Measurements from ENCODE around the gene FGF3.

The FGF3 gene

DNA sequence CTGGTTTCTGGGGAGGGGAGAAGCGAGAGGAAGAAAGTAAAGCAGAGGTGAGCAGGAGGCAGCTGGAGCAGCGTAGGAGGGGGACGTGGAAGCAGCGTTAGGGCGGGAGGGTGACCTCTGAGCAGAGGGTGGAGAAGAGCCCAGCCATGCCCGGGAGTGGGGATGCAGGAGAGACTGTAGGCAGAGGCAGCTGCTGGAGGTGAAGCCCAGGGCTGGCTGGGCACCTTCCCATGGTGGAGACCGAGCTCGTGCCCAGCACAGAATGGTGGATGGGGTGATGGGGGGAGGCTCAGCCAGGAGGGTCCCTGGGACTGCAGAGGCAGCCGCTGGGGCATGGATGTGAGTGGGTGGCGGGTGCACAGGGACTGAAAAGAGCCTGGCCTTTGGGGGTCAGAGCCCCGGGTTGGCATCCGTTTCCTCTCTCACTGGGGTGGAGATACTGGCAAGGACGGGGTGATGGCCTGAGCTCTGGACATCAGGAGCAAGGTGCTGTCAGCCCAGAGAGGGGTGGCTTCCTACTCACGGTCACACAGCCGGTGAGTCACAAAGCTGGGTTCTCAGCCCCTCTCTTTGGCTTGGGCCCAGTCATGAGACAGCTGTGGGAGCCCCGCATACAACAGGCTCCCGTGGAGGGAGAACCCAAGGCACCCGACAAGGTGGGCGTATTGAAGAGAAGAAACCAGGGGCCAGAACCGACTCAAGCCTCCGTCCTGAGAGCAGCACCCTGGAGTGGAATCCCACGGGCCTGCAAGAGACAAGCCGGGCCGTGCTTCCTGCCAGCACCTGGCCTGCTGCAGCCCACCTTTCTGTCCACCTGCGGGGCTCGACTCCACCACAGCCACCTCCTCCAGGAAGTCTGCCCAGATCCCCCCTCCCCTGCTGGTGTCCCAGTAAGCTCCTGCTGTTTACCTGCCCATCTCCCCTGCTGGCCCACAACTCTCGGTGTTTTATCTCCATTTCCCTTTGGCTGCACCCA lies 45.8 kb upstream of the FGF3 start:
- TF ChIP-seq, protein P1, sequence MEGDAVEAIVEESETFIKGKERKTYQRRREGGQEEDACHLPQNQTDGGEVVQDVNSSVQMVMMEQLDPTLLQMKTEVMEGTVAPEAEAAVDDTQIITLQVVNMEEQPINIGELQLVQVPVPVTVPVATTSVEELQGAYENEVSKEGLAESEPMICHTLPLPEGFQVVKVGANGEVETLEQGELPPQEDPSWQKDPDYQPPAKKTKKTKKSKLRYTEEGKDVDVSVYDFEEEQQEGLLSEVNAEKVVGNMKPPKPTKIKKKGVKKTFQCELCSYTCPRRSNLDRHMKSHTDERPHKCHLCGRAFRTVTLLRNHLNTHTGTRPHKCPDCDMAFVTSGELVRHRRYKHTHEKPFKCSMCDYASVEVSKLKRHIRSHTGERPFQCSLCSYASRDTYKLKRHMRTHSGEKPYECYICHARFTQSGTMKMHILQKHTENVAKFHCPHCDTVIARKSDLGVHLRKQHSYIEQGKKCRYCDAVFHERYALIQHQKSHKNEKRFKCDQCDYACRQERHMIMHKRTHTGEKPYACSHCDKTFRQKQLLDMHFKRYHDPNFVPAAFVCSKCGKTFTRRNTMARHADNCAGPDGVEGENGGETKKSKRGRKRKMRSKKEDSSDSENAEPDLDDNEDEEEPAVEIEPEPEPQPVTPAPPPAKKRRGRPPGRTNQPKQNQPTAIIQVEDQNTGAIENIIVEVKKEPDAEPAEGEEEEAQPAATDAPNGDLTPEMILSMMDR (IDR thresholded peaks at IDR 0.05; ENCODE audit: control insufficient read depth, extremely low read depth, insufficient read depth), result no peak
- no peak for DNase-seq (ENCODE audit: low read depth)

DNA sequence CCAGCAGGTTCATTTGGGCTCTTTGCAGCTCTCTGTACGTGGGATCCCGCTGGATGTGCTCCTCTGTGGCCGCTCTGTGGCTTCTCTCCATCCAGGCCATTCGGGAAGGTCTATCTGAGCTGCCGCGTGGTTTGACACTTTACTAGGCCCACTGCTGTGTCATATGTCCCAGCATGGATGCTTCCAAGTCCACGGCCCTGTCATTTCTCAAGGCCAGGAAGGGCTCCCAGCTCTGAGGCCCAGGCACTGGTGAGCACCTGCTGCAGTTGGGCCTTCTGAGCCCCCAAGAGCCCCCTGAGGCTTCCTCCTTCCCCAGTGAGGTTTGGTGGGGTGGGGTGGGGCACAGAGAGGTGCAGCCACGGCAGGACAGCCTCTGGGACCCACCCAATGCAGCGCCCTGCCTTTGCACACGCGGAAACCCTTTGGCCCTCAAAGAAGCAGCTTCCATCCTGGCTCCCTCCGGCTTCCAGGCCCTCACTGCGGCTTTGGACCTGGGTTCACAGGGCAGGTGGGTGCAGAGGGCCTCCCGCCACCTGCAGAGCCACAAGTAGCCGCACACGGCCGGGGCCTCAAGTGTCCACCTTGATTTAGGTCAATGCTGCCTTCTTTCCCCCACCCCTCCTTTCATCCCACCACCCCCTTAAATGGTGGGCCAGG lies 44.5 kb upstream of the FGF3 start:
- no peak overlapping the region for H3K4me3 ChIP-seq (ENCODE audit: low read depth, low read length)
- no peak for DNase-seq (ENCODE audit: low read depth)
- TF ChIP-seq, protein P1 (IDR thresholded peaks at IDR 0.05; ENCODE audit: control insufficient read depth, extremely low read depth, insufficient read depth), result no peak

More for the DNA sequence above, 45.8 kb upstream of the FGF3 start:
- H3K4me3 ChIP-seq (ENCODE audit: low read depth, low read length), result no peak overlapping the region

DNA sequence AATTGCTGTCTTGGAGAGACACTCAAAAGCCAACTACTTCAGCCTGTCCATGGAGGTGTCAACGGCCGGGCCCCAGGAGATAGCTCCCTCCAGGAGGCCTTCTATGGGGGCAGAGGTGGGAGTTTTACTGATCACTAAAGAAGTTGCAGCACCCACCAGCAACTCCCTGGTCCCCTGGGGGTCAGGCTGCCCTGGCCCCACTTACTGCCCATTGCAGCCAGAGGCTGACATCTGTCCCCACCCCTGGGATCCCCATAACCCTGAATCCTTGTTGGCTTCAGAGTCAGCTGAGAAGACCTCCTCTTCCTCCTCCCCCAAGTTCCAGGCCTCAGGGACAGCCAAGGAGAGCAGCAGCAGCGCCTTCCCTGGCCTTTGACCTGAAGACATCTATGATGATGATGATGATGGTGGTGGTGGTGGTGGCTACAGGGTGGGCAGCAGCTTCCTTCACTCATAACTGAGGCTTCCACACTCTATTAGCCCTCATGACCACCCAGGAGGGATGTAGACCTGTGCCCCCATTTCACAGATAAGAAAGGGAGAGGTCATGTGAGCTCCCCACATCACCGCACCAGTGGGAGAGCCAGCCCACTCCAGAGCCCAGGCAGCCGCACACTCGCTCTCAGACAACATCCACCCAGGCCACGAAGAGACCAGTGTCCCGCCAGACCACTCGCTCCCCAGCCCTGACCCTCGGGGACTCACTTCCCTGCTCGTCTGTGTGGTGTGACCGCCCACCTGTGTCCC lies 43.8 kb upstream of the FGF3 start:
- no peak for DNase-seq (ENCODE audit: low read depth)
- H3K4me3 ChIP-seq (ENCODE audit: low read depth, low read length), result no peak overlapping the region
- TF ChIP-seq, protein P1 (IDR thresholded peaks at IDR 0.05; ENCODE audit: control insufficient read depth, extremely low read depth, insufficient read depth), result no peak

DNA sequence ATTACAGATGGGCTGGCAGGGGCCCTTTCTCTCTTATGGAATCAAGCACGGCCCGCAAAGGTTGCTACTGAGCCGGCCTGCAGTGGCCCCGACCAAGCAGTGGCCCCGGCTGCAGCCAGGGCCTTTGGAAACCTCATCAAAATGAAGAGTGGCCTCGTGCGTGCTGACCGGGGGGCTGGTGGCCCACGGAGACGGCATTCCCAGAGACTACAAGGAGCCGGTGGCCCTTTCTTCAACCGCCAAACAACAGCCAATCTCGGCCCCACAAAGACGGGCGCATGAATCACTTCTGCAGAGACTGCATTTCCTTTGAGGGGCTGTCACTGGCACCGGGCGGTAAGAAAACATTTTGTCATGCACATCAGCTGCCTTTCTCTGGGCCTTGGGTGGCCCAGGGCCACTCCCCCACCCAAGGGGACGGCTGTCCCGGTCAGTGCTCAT lies 43.1 kb upstream of the FGF3 start:
- no peak for DNase-seq (ENCODE audit: low read depth)
- H3K4me3 ChIP-seq (ENCODE audit: low read depth, low read length), result no peak overlapping the region
- TF ChIP-seq, protein P1 (IDR thresholded peaks at IDR 0.05; ENCODE audit: control insufficient read depth, extremely low read depth, insufficient read depth), result no peak

DNA sequence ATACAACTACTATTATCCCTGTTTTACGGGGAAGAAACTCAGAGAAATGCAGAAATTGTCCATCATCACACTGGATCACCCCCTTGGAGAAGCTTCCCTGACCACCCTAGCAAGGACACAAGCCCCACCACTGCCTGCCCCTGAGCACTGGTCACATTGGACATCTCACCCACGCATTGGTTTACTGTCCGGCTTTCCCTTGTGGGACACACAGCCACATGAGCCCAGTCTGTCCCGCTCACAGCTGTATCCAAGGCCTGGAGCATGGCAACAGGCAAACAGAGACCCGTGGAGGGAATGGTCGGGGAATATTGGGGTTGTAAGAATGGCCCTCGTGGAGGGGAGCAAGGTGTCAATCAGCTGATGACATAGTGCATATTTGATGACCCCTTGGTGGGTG lies 42.7 kb upstream of the FGF3 start:
- DNase-seq (ENCODE audit: low read depth), result no peak
- no peak overlapping the region for H3K4me3 ChIP-seq (ENCODE audit: low read depth, low read length)
- TF ChIP-seq, protein P1 (IDR thresholded peaks at IDR 0.05; ENCODE audit: control insufficient read depth, extremely low read depth, insufficient read depth), result no peak

DNA sequence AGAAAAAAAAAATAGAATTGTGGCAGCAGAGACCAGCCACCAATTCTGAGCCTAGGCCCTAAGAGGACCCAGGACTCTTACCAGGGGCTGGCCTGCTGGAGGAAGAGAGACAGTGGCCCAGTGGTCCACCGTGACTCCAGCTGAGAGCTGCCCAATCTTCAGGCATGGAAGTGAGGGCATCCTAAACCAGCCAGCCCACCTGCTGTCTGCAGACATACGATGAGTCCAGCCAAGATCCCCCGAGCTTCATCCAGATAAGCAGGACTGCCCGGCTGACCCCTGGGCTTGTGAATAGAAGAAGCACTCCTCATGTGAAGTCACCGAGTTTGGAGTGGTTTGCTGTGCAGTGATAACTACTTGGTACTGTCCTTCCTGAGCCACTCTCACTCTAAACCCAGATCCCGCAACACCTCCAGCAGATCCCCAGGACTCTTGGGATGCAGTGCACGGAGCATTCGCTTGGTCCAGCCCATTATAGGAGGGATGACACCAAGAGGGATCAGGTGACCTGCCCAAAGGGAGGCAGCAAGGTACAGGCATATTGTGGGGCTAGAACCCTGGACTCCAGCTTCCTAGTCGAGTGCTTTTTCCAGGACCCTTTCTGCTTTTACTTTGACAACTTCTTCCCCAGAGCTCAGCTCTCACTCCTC lies 41.7 kb upstream of the FGF3 start:
- no peak overlapping the region for H3K4me3 ChIP-seq (ENCODE audit: low read depth, low read length)
- DNase-seq (ENCODE audit: low read depth), result no peak
- TF ChIP-seq, protein P1 (IDR thresholded peaks at IDR 0.05; ENCODE audit: control insufficient read depth, extremely low read depth, insufficient read depth), result no peak
